Measurements from ENCODE around the gene ZFPM1. TPM values are rescaled to one million over a fixed set of nuclear protein-coding genes. Genes with fewer than 3 reads are reported as not detected.

ZFPM1 gene
- total RNA-seq, 4 donors from 2014 or later = 0.40 to 1.4 (median 0.59) TPM

DNA sequence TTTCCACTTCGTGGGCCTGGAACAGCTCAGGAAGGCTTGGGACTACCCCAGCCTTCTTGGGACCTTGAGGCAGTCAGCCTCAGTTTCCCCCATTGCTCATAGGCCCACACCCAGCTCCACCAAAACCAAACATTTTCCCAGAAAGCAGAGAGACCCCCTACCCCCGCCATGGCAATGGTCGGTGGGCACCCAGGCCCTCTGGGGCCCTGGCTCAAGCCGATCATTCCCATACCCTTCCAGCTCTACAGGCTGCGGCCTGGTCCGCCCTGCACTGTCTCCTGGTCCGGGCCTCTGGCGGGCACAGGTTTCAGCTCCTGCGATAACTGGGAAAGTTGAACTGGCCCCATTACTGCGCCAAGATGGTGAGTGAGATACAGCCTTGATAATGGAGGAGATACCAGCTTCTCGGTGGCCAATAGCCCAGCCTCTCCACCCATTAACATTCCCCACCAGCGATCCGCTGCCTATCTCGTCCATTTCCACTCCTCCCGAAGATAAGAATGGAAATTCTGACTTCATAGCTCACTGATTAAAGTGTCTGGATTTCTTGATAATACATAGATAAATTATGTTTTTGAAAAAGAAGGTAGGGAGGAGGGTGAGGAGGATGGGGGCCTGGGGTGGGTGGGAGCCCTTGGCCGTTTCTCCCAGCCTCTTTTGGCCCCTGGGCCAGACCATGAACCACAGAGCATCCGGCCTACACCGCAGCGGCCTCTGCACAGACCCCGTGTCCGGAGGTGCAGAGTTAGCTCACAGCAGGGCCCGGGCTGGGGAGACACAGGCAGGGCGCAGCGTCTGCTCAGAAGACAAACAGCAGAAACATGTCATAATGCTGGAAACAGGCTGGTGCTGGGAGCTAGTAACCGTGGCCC is 11.6 kb downstream of the ZFPM1 start:
- WGBS, 2 donors (ENCODE audit: low coverage in 1 of 2) = 83 to 92% methylated on average over 4 to 20 of the region's 25 CpGs
- H3K36me3 ChIP-seq = no peaks in the 10 kb centered on the region
- H3K4me3 ChIP-seq = no peak overlapping the region
- H3K4me1 ChIP-seq = peaks cover 0 to 16% (median 0%) of the 10 kb centered on the region in 3 donors
- ATAC-seq = peak; percentile 28
- no peaks in the 10 kb centered on the region for H3K9me3 ChIP-seq
- peaks cover 90% of the 10 kb centered on the region for H3K27me3 ChIP-seq
- H3K27ac ChIP-seq = no peak overlapping the region
- TF ChIP-seq CTCF (IDR thresholded peaks at IDR 0.05) (no peak), EP300 (IDR thresholded peaks at IDR 0.05) (no peak), POLR2AphosphoS5 (IDR thresholded peaks at IDR 0.05) (no peak), POLR2A (IDR thresholded peaks at IDR 0.05) (no peak)

DNA sequence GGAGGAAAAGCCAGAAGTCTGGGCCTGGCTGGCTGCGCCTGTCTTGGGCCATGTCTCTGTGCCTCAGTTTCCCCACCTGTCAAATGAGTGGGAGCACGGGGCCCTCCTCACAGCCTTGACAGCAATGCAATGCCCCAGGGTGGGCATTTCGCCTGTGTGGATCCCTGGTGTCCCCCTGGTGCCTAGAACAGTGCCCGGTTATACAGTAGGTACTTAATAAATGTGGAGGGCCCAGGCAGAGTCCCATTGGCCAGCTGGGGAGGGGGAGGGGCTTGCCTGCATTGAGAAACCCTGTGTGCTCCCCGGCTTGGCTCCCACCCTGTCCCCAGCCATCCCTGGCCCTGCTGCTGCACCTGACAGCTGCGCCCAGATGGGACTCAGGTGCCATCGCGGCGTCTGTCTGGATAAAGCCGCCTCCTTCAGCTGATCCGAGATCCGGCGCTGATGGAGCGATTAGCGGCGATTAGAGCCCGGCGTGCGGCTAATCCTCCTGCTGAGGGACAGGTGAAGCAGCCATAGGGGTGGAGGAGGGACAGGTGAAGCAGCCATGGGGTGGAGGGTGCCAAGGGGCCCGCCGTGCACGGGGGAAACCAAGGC is 12.4 kb downstream of the ZFPM1 start:
- Histone ChIP-seq H3K36me3 (no peaks in the 10 kb centered on the region), H3K27ac (no peak overlapping the region), H3K27me3 (peaks cover 82% of the 10 kb centered on the region), H3K4me3 (no peak overlapping the region), H3K4me1 (peaks cover 0 to 16% (median 0%) of the 10 kb centered on the region in 3 donors), H3K9me3 (no peaks in the 10 kb centered on the region)
- WGBS, 2 donors (ENCODE audit: low coverage in 1 of 2) = 60 to 80% methylated on average over 1 of the region's 22 CpGs
- ATAC-seq = no peak
- no peak for TF ChIP-seq CTCF (IDR thresholded peaks at IDR 0.05)
- no peak for TF ChIP-seq POLR2AphosphoS5 (IDR thresholded peaks at IDR 0.05)
- no peak for TF ChIP-seq POLR2A (IDR thresholded peaks at IDR 0.05)
- no peak for TF ChIP-seq EP300 (IDR thresholded peaks at IDR 0.05)

DNA sequence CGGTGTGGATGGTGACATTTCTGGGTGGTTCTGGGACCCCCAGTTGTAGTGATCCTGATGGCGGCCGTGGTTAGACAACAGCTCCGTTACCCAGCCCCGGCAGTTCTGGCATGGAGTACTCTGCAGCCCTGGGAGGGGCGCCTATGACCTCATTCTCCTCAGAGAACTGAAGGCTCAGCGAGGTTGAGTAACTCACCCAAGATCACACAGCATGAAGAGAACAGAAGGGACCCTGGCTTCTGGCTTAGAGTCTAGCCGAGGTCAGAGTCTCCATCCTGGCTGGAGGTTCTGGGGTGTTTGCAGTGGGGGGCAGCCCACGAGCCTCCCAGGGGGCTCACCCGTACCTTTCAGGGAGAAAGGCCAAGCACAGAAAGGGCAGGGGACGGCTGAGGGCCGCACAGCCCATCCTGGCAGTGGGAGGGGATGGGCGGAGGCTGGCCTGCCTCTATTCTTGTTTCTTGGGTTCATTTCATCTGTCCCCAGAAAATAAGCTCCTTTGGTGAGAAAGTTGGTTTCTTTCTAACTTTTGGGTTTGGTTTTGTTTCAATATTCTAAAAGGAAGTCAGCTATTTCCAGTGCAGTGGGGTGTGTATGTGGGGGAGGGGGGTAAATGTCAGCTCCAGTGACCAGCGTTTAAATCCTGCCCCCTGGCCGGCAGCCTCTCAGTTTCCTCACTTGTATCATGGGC is 13.2 kb downstream of the ZFPM1 start:
- no peak for TF ChIP-seq POLR2A (IDR thresholded peaks at IDR 0.05)
- no peak overlapping the region for H3K27ac ChIP-seq
- no peaks in the 10 kb centered on the region for H3K36me3 ChIP-seq
- H3K27me3 ChIP-seq = peaks cover 74% of the 10 kb centered on the region
- no peak for ATAC-seq
- H3K4me3 ChIP-seq = no peak overlapping the region
- 67 to 81% methylated on average over 2 to 5 of the region's 15 CpGs for WGBS, 2 donors (ENCODE audit: low coverage in 1 of 2)
- H3K9me3 ChIP-seq = no peaks in the 10 kb centered on the region
- H3K4me1 ChIP-seq = peaks cover 0 to 16% (median 0%) of the 10 kb centered on the region in 3 donors

GRCh38 chr16:88466949-88467348 is 13.9 kb downstream of the ZFPM1 start:
- Histone ChIP-seq H3K9me3 (no peaks in the 10 kb centered on the region), H3K4me1 (peaks cover 0 to 12% (median 0%) of the 10 kb centered on the region in 3 donors), H3K4me3 (no peak overlapping the region), H3K36me3 (no peaks in the 10 kb centered on the region), H3K27ac (no peak overlapping the region), H3K27me3 (peaks cover 68% of the 10 kb centered on the region)
- WGBS, 2 donors (ENCODE audit: low coverage in 1 of 2) = 60 to 100% methylated on average over 1 of the region's 13 CpGs
- TF ChIP-seq POLR2A (IDR thresholded peaks at IDR 0.05) = no peak
- no peak for TF ChIP-seq CTCF (IDR thresholded peaks at IDR 0.05)
- no peak for TF ChIP-seq POLR2AphosphoS5 (IDR thresholded peaks at IDR 0.05)
- ATAC-seq = no peak

- Histone ChIP-seq H3K27me3 (peaks cover 62% of the 10 kb centered on the region), H3K27ac (no peak overlapping the region), H3K36me3 (no peaks in the 10 kb centered on the region), H3K4me3 (no peak overlapping the region), H3K9me3 (no peaks in the 10 kb centered on the region), H3K4me1 (peaks cover 0 to 8% (median 0%) of the 10 kb centered on the region in 3 donors)
- WGBS, 2 donors (ENCODE audit: low coverage in 1 of 2) = 60% methylated on average over 1 of the region's 18 CpGs; no CpG with 5 or more reads in 1 of the 2 donors
- ATAC-seq = no peak
- no peak for TF ChIP-seq EP300 (IDR thresholded peaks at IDR 0.05)
- no peak for TF ChIP-seq CTCF (IDR thresholded peaks at IDR 0.05)
- TF ChIP-seq POLR2AphosphoS5 (IDR thresholded peaks at IDR 0.05) = no peak
- no peak for TF ChIP-seq POLR2A (IDR thresholded peaks at IDR 0.05)
Observed at GRCh38 chr16:88467541-88467944, 14.5 kb downstream of the ZFPM1 start.
